HEK293T (cell line): ENCODE results near the gene LYL1.

ENCODE experiments used
- ARNT ChIP-seq: fragments of 450-650 bp; IDR thresholded peaks from 2 replicates; pipeline ENCODE4 v1.6.1; 2017; ENCODE audit warnings: mild to moderate bottlenecking
- BHLHE40 ChIP-seq: fragments of 450-650 bp; IDR thresholded peaks from 2 replicates; pipeline ENCODE4 v1.6.1; 2016; ENCODE audit warnings: mild to moderate bottlenecking, moderate library complexity, borderline replicate concordance
- CTBP1 ChIP-seq: fragments of 450-650 bp; IDR thresholded peaks from 2 replicates; pipeline ENCODE4 v1.6.1; 2016; ENCODE audit warnings: borderline replicate concordance
- ELF4 ChIP-seq: fragments of 450-650 bp; IDR thresholded peaks from 2 replicates; pipeline ENCODE4 v1.6.1; 2017; ENCODE audit warnings: antibody characterized with exemption
- FOXK2 ChIP-seq: fragments of 450-650 bp; IDR thresholded peaks from 2 replicates; pipeline ENCODE4 v1.6.1; 2016; ENCODE audit warnings: mild to moderate bottlenecking
- FOXM1 ChIP-seq: fragments of 450-650 bp; IDR thresholded peaks from 2 replicates; pipeline ENCODE4 v1.6.1; 2017; ENCODE audit warnings: mild to moderate bottlenecking, borderline replicate concordance
- HDGF ChIP-seq: fragments of 450-650 bp; IDR thresholded peaks from 2 replicates; pipeline ENCODE4 v1.6.1; 2017; ENCODE audit warnings: antibody characterized with exemption, borderline replicate concordance
- SP1 ChIP-seq: fragments of 450-650 bp; IDR thresholded peaks from 2 replicates; pipeline ENCODE4 v1.6.1; 2017
- SUZ12 ChIP-seq: fragments of 450-650 bp; IDR thresholded peaks from 2 replicates; pipeline ENCODE4 v1.6.1; 2016; ENCODE audit warnings: mild to moderate bottlenecking
- TARDBP ChIP-seq: fragments of 450-650 bp; IDR thresholded peaks from 2 replicates; pipeline ENCODE4 v1.6.1; 2016
- ZNF384 ChIP-seq: fragments of 450-650 bp; IDR thresholded peaks from 2 replicates; pipeline ENCODE4 v1.6.1; 2016
- TF ChIP-seq, protein P1 (sequence below): fragments of 450-650 bp; IDR thresholded peaks from 2 replicates; pipeline ENCODE4 v1.6.1; 2016

DNA sequence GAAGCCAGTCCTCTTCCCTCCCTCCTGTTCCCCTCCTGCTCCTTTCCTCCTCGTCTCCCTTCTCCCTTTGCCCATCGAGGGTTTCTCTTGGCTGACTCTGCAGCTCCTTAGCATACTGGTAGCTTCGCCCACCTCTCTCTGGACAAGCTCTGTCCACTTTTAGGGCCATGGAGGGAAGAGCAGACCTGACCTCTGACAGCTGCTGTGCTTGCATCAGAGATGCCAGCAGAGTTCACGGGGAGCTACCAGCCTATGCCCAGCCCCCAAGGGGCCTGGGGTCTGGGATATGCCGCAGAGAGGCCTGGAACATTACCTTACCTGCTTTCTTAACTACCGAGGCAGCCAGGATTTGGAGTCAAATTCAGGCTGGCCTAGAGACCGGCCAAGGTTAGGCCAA, 19.7 kb downstream of the LYL1 start:
- TF ChIP-seq TARDBP (no peak), ZNF384 (no peak), FOXM1 (no peak), SUZ12 (no peak), SP1 (no peak), ELF4 (no peak), ARNT (no peak), HDGF (no peak), CTBP1 (no peak), BHLHE40 (no peak), FOXK2 (no peak)
- TF ChIP-seq, protein P1, sequence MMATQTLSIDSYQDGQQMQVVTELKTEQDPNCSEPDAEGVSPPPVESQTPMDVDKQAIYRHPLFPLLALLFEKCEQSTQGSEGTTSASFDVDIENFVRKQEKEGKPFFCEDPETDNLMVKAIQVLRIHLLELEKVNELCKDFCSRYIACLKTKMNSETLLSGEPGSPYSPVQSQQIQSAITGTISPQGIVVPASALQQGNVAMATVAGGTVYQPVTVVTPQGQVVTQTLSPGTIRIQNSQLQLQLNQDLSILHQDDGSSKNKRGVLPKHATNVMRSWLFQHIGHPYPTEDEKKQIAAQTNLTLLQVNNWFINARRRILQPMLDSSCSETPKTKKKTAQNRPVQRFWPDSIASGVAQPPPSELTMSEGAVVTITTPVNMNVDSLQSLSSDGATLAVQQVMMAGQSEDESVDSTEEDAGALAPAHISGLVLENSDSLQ: no peak
